MM.1S (cell line): ENCODE data around the gene PRR15.
A peak's percentile ranks its signal among the peaks of the same experiment; 100 is the strongest.

Source experiments
- DNase-seq: peaks from one replicate; pipeline ENCODE4 v3.0.0-alpha.2; 2015
- H2AFZ ChIP-seq: fragments of 300-600 bp; sonication (generic); 2 replicates; pipeline ENCODE4 v1.6.0; 2016; ENCODE audit warnings: antibody characterized with exemption, low read length
- H3F3A ChIP-seq: fragments of 300-600 bp; sonication (generic); 2 replicates; pipeline ENCODE4 v1.6.1; 2016; ENCODE audit warnings: mild to moderate bottlenecking, antibody characterized with exemption, low read length, moderate library complexity, mixed read lengths; ENCODE audit not compliant: insufficient read depth
- H3K27ac ChIP-seq: fragments of 300-600 bp; sonication (generic); 2 replicates; pipeline ENCODE4 v1.5.1; 2016; ENCODE audit warnings: mild to moderate bottlenecking, low read length
- H3K27me3 ChIP-seq: fragments of 300-600 bp; sonication (generic); replicated peaks from 2 replicates; pipeline ENCODE4 v1.6.0; 2016; ENCODE audit warnings: low read length; ENCODE audit not compliant: insufficient read depth
- H3K36me3 ChIP-seq: fragments of 300-600 bp; sonication (generic); replicated peaks from 2 replicates; pipeline ENCODE4 v1.6.1; 2016; ENCODE audit warnings: mild to moderate bottlenecking, low read length, mixed read lengths; ENCODE audit not compliant: insufficient read depth
- H3K4me1 ChIP-seq: fragments of 300-600 bp; sonication (generic); 2 replicates; pipeline ENCODE4 v1.6.1; 2016; ENCODE audit warnings: low read length, mixed read lengths
- H3K4me2 ChIP-seq: fragments of 300-600 bp; sonication (generic); 2 replicates; pipeline ENCODE4 v1.6.0; 2016; ENCODE audit warnings: low read depth, low read length
- H3K4me3 ChIP-seq: fragments of 300-600 bp; sonication (generic); 2 replicates; pipeline ENCODE4 v1.5.1; 2016; ENCODE audit warnings: low read length, mixed read lengths
- H3K79me2 ChIP-seq: fragments of 300-600 bp; sonication (generic); 2 replicates; pipeline ENCODE4 v1.6.1; 2016; ENCODE audit warnings: mixed run types, low read length, mixed read lengths
- H3K9ac ChIP-seq: fragments of 300-600 bp; sonication (generic); 2 replicates; pipeline ENCODE4 v1.6.1; 2016; ENCODE audit warnings: low read length, mixed read lengths
- H3K9me2 ChIP-seq: fragments of 300-600 bp; sonication (generic); replicated peaks from 2 replicates; pipeline ENCODE4 v1.6.1; 2016; ENCODE audit warnings: mild to moderate bottlenecking, low read length, mixed read lengths; ENCODE audit not compliant: insufficient read depth
- H3K9me3 ChIP-seq: fragments of 300-600 bp; sonication (generic); replicated peaks from 2 replicates; pipeline ENCODE4 v1.6.1; 2016; ENCODE audit warnings: mild to moderate bottlenecking, low read length, mixed read lengths; ENCODE audit not compliant: insufficient read depth
- H4K20me1 ChIP-seq: fragments of 300-600 bp; sonication (generic); 2 replicates; pipeline ENCODE4 v1.6.1; 2016; ENCODE audit warnings: mild to moderate bottlenecking, low read length, moderate library complexity, mixed read lengths; ENCODE audit not compliant: insufficient read depth
- CTCF ChIP-seq: fragments of 300-600 bp; sonication (generic); IDR thresholded peaks from 2 replicates; pipeline ENCODE4 v1.5.1; 2016; ENCODE audit warnings: antibody characterized with exemption, low read length, mixed read lengths
- EZH2 ChIP-seq: fragments of 300-600 bp; sonication (generic); optimal IDR thresholded peaks from 2 replicates; pipeline ENCODE3; 2017; ENCODE audit warnings: low read depth, mild to moderate bottlenecking, antibody characterized with exemption, low read length, mixed read lengths
- EZH2phosphoT487 ChIP-seq: fragments of 300-600 bp; sonication (generic); IDR thresholded peaks from 2 replicates; pipeline ENCODE4 v1.6.1; 2018; ENCODE audit warnings: antibody characterized with exemption, low read length

Gene PRR15

GRCh38 chr7:29563590-29564495, at the start of gene PRR15:
Gene PRR15 (plus strand): TSS chr7:29563835. CDS start chr7:29566330, 2,495 bp downstream.
- no peaks in the 10 kb centered on the region for H3K9me2 ChIP-seq
- peaks cover 19% of the 10 kb centered on the region for H3F3A ChIP-seq
- no peaks in the 10 kb centered on the region for H3K27me3 ChIP-seq
- H3K36me3 ChIP-seq, result no peaks in the 10 kb centered on the region
- peak within 1 kb of the TSS; percentile 75 for H3K9ac ChIP-seq
- H3K9me3 ChIP-seq, result no peaks in the 10 kb centered on the region
- DNase-seq, result peak; percentile 93
- peak within 1 kb of the TSS; percentile 87 for H2AFZ ChIP-seq
- peaks cover 13% of the 10 kb centered on the region for H3K79me2 ChIP-seq
- peak within 1 kb of the TSS; percentile 83 for H3K4me3 ChIP-seq
- H3K4me1 ChIP-seq, result peaks cover 4% of the 10 kb centered on the region; the same call in 1 of the 2 replicates
- TF ChIP-seq EZH2 (no peak), EZH2phosphoT487 (no peak), CTCF (no peak; the same call in 1 of the 2 replicates)
- no peaks in the 10 kb centered on the region for H4K20me1 ChIP-seq
- H3K4me2 ChIP-seq, result peak within 1 kb of the TSS; percentile 67
- peak within 1 kb of the TSS; percentile 90 for H3K27ac ChIP-seq

GRCh38 chr7:29516491-29516890, 47.1 kb upstream of the PRR15 start:
- TF ChIP-seq EZH2, result no peak
- TF ChIP-seq EZH2phosphoT487, result no peak
- TF ChIP-seq CTCF, result no peak
- Histone ChIP-seq H3K9me3 (no peaks in the 10 kb centered on the region), H3K9me2 (no peaks in the 10 kb centered on the region), H3K27me3 (no peaks in the 10 kb centered on the region), H4K20me1 (no peaks in the 10 kb centered on the region), H3F3A (no peaks in the 10 kb centered on the region), H3K27ac (no peak overlapping the region), H2AFZ (no peak overlapping the region), H3K4me3 (no peak overlapping the region), H3K79me2 (no peaks in the 10 kb centered on the region), H3K9ac (no peak overlapping the region), H3K4me2 (no peak overlapping the region), H3K36me3 (no peaks in the 10 kb centered on the region; the same call in 1 of the 2 replicates), H3K4me1 (no peaks in the 10 kb centered on the region)
- no peak for DNase-seq

GRCh38 chr7:29518616-29519015, 45.0 kb upstream of the PRR15 start:
- TF ChIP-seq EZH2 (no peak), EZH2phosphoT487 (no peak), CTCF (no peak)
- no peaks in the 10 kb centered on the region for H3K9me2 ChIP-seq
- H3K4me1 ChIP-seq, result no peaks in the 10 kb centered on the region
- H3K36me3 ChIP-seq, result no peaks in the 10 kb centered on the region; the same call in 1 of the 2 replicates
- H3K27ac ChIP-seq, result no peak overlapping the region
- DNase-seq, result no peak
- H4K20me1 ChIP-seq, result no peaks in the 10 kb centered on the region
- H3K27me3 ChIP-seq, result no peaks in the 10 kb centered on the region
- H3K4me2 ChIP-seq, result no peak overlapping the region
- H2AFZ ChIP-seq, result no peak overlapping the region
- no peaks in the 10 kb centered on the region for H3F3A ChIP-seq
- no peaks in the 10 kb centered on the region for H3K79me2 ChIP-seq
- H3K9ac ChIP-seq, result no peak overlapping the region
- H3K4me3 ChIP-seq, result no peak overlapping the region
- H3K9me3 ChIP-seq, result no peaks in the 10 kb centered on the region
